ENCODE results near the gene PACRG. TPM values are rescaled to one million over a fixed set of nuclear protein-coding genes. Genes with fewer than 3 reads are reported as not detected.

Gene PACRG
- total and polyA plus RNA-seq, 2 experiments from 2014 or later: 0.17 to 0.68 TPM

- Histone ChIP-seq H3K79me2 (replicated peaks; ENCODE audit: insufficient read depth) (no peaks in the 10 kb centered on the region), H3K4me3 (no peak overlapping the region), H3K36me3 (ENCODE audit: insufficient read depth) (no peaks in the 10 kb centered on the region), H3K4me2 (no peak overlapping the region), H3K9me2 (ENCODE audit: insufficient read depth) (no peaks in the 10 kb centered on the region), H3K4me1 (ENCODE audit: insufficient read depth) (peaks cover 17% of the 10 kb centered on the region), H3F3A (replicated peaks; ENCODE audit: low read depth) (no peaks in the 10 kb centered on the region), H3K27me3 (ENCODE audit: insufficient read depth) (no peaks in the 10 kb centered on the region), H2AFZ (no peak overlapping the region), H3K27ac (ENCODE audit: low read depth) (no peak overlapping the region), H4K20me1 (replicated peaks; ENCODE audit: insufficient read depth) (no peaks in the 10 kb centered on the region)
- H3K4me1 Mint-ChIP-seq: peaks cover 26% of the 10 kb centered on the region; the same call in 2 of the 3 replicates
- DNase-seq (ENCODE audit: low spot score) (no peak), ATAC-seq (no peak)
- no peak overlapping the region for H3K4me3 Mint-ChIP-seq
- TF ChIP-seq CTCF (conservative IDR thresholded peaks at IDR 0.05; ENCODE audit: low read depth in 2 of 2) (no peak), CREB1 (CRISPR knock-in tag; IDR thresholded peaks at IDR 0.05; ENCODE audit: low read depth) (no peak), ZNF462 (CRISPR knock-in tag; IDR thresholded peaks at IDR 0.05) (no peak), NANOG (IDR thresholded peaks at IDR 0.05; ENCODE audit: borderline replicate concordance) (no peak), ZNF114 (CRISPR knock-in tag; IDR thresholded peaks at IDR 0.05) (no peak)
- H3K9me3 Mint-ChIP-seq: no peaks in the 10 kb centered on the region; the same call in 2 of the 3 replicates
- H3K36me3 Mint-ChIP-seq (ENCODE audit: low read depth): no peaks in the 10 kb centered on the region
- H3K27me3 Mint-ChIP-seq (ENCODE audit: insufficient read depth, low read depth, poor library complexity): no peaks in the 10 kb centered on the region
- H3K27ac Mint-ChIP-seq: no peak overlapping the region
These were observed 38.9 kb upstream of the PACRG start for GRCh38 chr6:162688751-162689345.
